Measurements from ENCODE around the gene MBLAC1. TPM values are rescaled to one million over a fixed set of nuclear protein-coding genes. Genes with fewer than 3 reads are reported as not detected.

Gene MBLAC1
- total RNA-seq, 1 donor from 2014 or later: 2.3 TPM

GRCh38 chr7:100163006-100163531, 36.3 kb downstream of the MBLAC1 start:
- Mint-ChIP-seq H3K27ac (ENCODE audit: unreplicated experiment) (no peak overlapping the region), H3K4me3 (ENCODE audit: unreplicated experiment) (no peak overlapping the region), H3K36me3 (ENCODE audit: unreplicated experiment) (no peaks in the 10 kb centered on the region), H3K27me3 (ENCODE audit: unreplicated experiment) (peaks cover 8% of the 10 kb centered on the region), H3K4me1 (ENCODE audit: unreplicated experiment) (peaks cover 23% of the 10 kb centered on the region), H3K9me3 (ENCODE audit: unreplicated experiment) (no peaks in the 10 kb centered on the region)
- DNase-seq (ENCODE audit: extremely low spot score, unreplicated experiment): no peak
- no peak for TF ChIP-seq CTCF (IDR thresholded peaks at IDR 0.05)

- H3K36me3 Mint-ChIP-seq (ENCODE audit: unreplicated experiment): no peaks in the 10 kb centered on the region
- H3K4me1 Mint-ChIP-seq (ENCODE audit: unreplicated experiment): peaks cover 27% of the 10 kb centered on the region
- no peak overlapping the region for H3K4me3 Mint-ChIP-seq (ENCODE audit: unreplicated experiment)
- no peak for DNase-seq (ENCODE audit: extremely low spot score, unreplicated experiment)
- H3K27me3 Mint-ChIP-seq (ENCODE audit: unreplicated experiment): peaks cover 8% of the 10 kb centered on the region
- no peaks in the 10 kb centered on the region for H3K9me3 Mint-ChIP-seq (ENCODE audit: unreplicated experiment)
- no peak for TF ChIP-seq CTCF (IDR thresholded peaks at IDR 0.05)
- no peak overlapping the region for H3K27ac Mint-ChIP-seq (ENCODE audit: unreplicated experiment)
Observed at GRCh38 chr7:100163871-100164270, 37.1 kb downstream of the MBLAC1 start.

GRCh38 chr7:100166317-100166940, 39.7 kb downstream of the MBLAC1 start:
- H3K27ac Mint-ChIP-seq (ENCODE audit: unreplicated experiment): no peak overlapping the region
- peaks cover 2% of the 10 kb centered on the region for H3K36me3 Mint-ChIP-seq (ENCODE audit: unreplicated experiment)
- no peak for DNase-seq (ENCODE audit: extremely low spot score, unreplicated experiment)
- H3K4me1 Mint-ChIP-seq (ENCODE audit: unreplicated experiment): peaks cover 27% of the 10 kb centered on the region
- H3K4me3 Mint-ChIP-seq (ENCODE audit: unreplicated experiment): no peak overlapping the region
- H3K27me3 Mint-ChIP-seq (ENCODE audit: unreplicated experiment): peaks cover 15% of the 10 kb centered on the region
- no peaks in the 10 kb centered on the region for H3K9me3 Mint-ChIP-seq (ENCODE audit: unreplicated experiment)
- TF ChIP-seq CTCF (IDR thresholded peaks at IDR 0.05): no peak

- no peak for TF ChIP-seq CTCF (IDR thresholded peaks at IDR 0.05)
- no peaks in the 10 kb centered on the region for H3K9me3 Mint-ChIP-seq (ENCODE audit: unreplicated experiment)
- H3K27ac Mint-ChIP-seq (ENCODE audit: unreplicated experiment): no peak overlapping the region
- peaks cover 27% of the 10 kb centered on the region for H3K4me1 Mint-ChIP-seq (ENCODE audit: unreplicated experiment)
- no peak for DNase-seq (ENCODE audit: extremely low spot score, unreplicated experiment)
- peaks cover 2% of the 10 kb centered on the region for H3K36me3 Mint-ChIP-seq (ENCODE audit: unreplicated experiment)
- peak overlapping the region; percentile 74 for H3K4me3 Mint-ChIP-seq (ENCODE audit: unreplicated experiment)
- peaks cover 15% of the 10 kb centered on the region for H3K27me3 Mint-ChIP-seq (ENCODE audit: unreplicated experiment)
Observed at GRCh38 chr7:100166970-100167911, 40.5 kb downstream of the MBLAC1 start.

GRCh38 chr7:100167912-100168323, 41.2 kb downstream of the MBLAC1 start:
- H3K27ac Mint-ChIP-seq (ENCODE audit: unreplicated experiment): peak overlapping the region; percentile 75

More at GRCh38 chr7:100167912-100168323, 41.2 kb downstream of the MBLAC1 start:
- Mint-ChIP-seq H3K36me3 (ENCODE audit: unreplicated experiment) (peaks cover 2% of the 10 kb centered on the region), H3K9me3 (ENCODE audit: unreplicated experiment) (no peaks in the 10 kb centered on the region), H3K27me3 (ENCODE audit: unreplicated experiment) (peaks cover 15% of the 10 kb centered on the region), H3K4me3 (ENCODE audit: unreplicated experiment) (peak overlapping the region; percentile 74), H3K4me1 (ENCODE audit: unreplicated experiment) (peaks cover 27% of the 10 kb centered on the region)
- DNase-seq (ENCODE audit: extremely low spot score, unreplicated experiment): no peak
- TF ChIP-seq CTCF (IDR thresholded peaks at IDR 0.05): no peak

Data from osteocyte (in vitro differentiated cells).